ENCODE results near the gene RANGAP1. TPM values are rescaled to one million over a fixed set of nuclear protein-coding genes. Genes with fewer than 3 reads are reported as not detected.

RANGAP1 gene
- total and polyA plus RNA-seq, 2 of the 13 experiments (the other 11 are each of a cell fraction or from before 2014, with no cell fraction given), result 51.8 to 83.9 TPM

GRCh38 chr22:41288245-41288946 is 2.4 kb upstream of the RANGAP1 start (continued):
- TF ChIP-seq SMC3 (IDR thresholded peaks at IDR 0.05; ENCODE audit: low read length), result no peak
- no peak for TF ChIP-seq ZNF749 (CRISPR knock-in tag; IDR thresholded peaks at IDR 0.05; ENCODE audit: borderline replicate concordance)
- TF ChIP-seq NFAT5 (CRISPR knock-in tag; IDR thresholded peaks at IDR 0.05), result no peak
- TF ChIP-seq ZNF354B (CRISPR knock-in tag; IDR thresholded peaks at IDR 0.05), result no peak
- TF ChIP-seq REXO4 (CRISPR knock-in tag; IDR thresholded peaks at IDR 0.05; ENCODE audit: borderline replicate concordance), result no peak
- TF ChIP-seq REPIN1 (CRISPR knock-in tag; IDR thresholded peaks at IDR 0.05; ENCODE audit: borderline replicate concordance, low read depth), result no peak
- no peak for TF ChIP-seq ZNF234 (CRISPR knock-in tag; conservative IDR thresholded peaks at IDR 0.05)
- TF ChIP-seq MLXIP (CRISPR knock-in tag; IDR thresholded peaks at IDR 0.05; ENCODE audit: borderline replicate concordance), result no peak
- TF ChIP-seq SUZ12 (IDR thresholded peaks at IDR 0.05; ENCODE audit: low read depth, low read length), result no peak
- TF ChIP-seq IRF9 (CRISPR knock-in tag; IDR thresholded peaks at IDR 0.05; ENCODE audit: borderline replicate concordance), result no peak
- no peak for TF ChIP-seq ZNF772 (CRISPR knock-in tag; IDR thresholded peaks at IDR 0.05)
- TF ChIP-seq TAF1 (CRISPR knock-in tag; IDR thresholded peaks at IDR 0.05), result peak; percentile 43; the same call in 1 of the 2 replicates
- no peak for TF ChIP-seq PPARG (CRISPR knock-in tag; conservative IDR thresholded peaks at IDR 0.05)
- TF ChIP-seq ZNF678 (CRISPR knock-in tag; IDR thresholded peaks at IDR 0.05), result no peak
- TF ChIP-seq FOXO1 (CRISPR knock-in tag; IDR thresholded peaks at IDR 0.05), result no peak
- TF ChIP-seq AKAP8 (CRISPR knock-in tag; IDR thresholded peaks at IDR 0.05), result no peak
- TF ChIP-seq YEATS2 (CRISPR knock-in tag; IDR thresholded peaks at IDR 0.05; ENCODE audit: borderline replicate concordance), result no peak
- no peak for TF ChIP-seq TBL1XR1 (IDR thresholded peaks at IDR 0.05; ENCODE audit: borderline replicate concordance, low read length, partially characterized antibody)
- no peak for TF ChIP-seq ATM (IDR thresholded peaks at IDR 0.05; ENCODE audit: borderline replicate concordance)
- TF ChIP-seq RNF2 (conservative IDR thresholded peaks at IDR 0.05; ENCODE audit: low read depth), result no peak
- no peak for TF ChIP-seq MXD1 (CRISPR knock-in tag; IDR thresholded peaks at IDR 0.05)
- no peak for TF ChIP-seq ZNF446 (CRISPR knock-in tag; IDR thresholded peaks at IDR 0.05)
